ENCODE results near the gene ZDHHC11B.
"Not testable (repeated sequence)": the region's sequence is repeated elsewhere in the genome, so short reads cannot be mapped to it uniquely, and the experiment has no call there.

ZDHHC11B gene, protein sequence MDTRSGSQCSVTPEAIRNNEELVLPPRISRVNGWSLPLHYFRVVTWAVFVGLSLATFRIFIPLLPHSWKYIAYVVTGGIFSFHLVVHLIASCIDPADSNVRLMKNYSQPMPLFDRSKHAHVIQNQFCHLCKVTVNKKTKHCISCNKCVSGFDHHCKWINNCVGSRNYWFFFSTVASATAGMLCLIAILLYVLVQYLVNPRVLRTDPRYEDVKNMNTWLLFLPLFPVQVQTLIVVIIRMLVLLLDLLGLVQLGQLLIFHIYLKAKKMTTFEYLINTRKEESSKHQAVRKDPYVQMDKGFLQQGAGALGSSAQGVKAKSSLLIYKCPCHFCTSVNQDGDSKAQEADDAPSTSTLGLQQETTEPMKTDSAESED

DNA sequence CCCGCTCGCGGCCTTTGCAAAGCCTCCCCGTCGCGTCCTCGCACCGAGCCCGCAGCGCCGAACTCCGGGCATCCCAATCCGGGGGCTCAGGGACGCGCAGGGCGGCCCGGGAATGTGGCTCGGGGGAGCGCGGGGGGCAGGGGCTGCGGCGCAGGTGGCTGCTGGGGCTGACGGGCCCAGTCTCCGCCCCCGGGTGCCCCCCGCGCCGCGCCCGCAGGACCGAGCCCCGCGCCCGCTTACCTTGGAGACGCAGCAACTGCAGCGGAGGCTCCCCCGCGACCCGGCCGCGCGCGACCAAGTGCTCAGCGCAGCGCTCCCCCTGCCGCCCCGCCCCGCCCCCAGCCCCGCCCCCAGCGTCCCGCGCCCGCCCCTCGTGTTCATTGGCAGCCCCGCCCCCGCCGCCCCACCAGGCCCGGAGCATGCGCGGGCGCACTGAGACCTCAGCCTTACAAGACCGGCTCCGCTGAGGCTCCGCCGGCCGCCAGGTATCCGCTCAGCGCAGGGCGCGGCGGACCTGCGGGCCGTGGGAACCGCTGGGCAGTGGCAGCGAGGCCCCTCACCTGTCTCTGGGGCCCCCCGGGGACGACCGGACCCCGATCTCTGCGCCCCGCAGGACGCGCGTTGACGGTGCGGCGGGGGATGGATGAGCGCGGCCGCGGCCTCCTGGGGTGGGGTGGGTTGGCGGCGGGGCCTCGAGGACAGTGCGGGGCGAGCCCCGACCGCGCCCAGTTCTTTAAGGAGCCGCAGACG is at the start of gene ZDHHC11B:
ZDHHC11B (minus strand) TSS at position 302 of the 750 bp plus-strand sequence. CDS start 17,810 bp downstream, outside the sequence.
- DNase-seq (ENCODE audit: low read depth) = peak; percentile 90

DNA sequence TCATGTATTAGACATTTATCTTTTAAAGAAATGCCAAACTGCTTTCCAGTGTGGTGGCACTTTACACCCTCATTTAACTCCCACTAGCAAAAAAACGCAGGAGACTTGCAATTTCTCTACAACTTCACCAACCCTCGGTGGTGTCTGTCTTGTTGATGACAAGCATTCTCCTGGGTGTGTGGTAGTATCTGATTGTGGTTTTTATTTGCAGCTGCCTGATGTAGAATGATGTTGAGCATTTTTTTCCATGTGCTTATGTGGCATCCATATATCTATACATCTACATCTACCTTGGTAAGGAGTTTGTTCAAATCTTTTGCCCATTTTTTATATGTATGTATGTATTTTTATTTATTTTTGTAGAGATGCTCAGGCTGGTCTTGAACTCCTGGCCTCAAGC is 49.5 kb upstream of the ZDHHC11B start:
- not testable (repeated sequence) for DNase-seq (ENCODE audit: low read depth)

DNA sequence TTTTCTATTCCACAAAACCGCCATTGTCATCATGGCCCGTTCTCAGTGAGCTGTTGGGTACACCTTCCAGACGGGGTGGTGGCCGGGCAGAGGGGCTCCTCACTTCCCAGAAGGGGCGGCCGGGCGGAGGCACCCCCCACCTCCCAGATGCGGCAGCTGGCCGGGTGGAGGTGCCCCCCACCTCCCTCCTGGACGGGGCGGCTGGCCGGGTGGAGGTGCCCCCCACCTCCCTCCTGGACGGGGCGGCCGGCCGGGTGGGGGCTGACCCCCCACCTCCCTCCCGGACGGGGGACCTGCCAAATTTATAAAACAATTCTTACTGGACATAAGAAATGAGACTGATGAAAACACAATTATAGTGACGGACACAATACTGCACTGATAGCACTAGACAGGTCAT is 43.7 kb upstream of the ZDHHC11B start:
- not testable (repeated sequence) for DNase-seq (ENCODE audit: low read depth)

DNA sequence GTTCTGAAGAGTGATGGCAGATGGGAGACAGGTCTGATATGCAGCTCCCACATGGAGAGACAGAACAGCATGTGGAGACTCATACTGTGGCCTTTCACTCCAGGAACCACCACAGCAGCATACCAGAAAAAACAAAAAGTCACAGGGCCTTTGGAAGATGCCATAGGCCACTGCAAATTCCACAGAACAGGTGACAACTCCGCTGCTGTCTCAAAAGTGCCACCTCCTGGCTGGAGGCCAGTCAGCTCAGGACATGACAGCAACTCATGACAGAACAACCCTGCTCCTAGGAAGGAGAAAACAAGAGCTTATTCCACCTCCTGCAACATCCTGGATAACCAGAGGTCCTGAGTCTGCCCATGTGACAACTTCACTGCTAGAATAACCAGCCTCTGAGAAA is 41.0 kb upstream of the ZDHHC11B start:
- not testable (repeated sequence) for DNase-seq (ENCODE audit: low read depth)

DNA sequence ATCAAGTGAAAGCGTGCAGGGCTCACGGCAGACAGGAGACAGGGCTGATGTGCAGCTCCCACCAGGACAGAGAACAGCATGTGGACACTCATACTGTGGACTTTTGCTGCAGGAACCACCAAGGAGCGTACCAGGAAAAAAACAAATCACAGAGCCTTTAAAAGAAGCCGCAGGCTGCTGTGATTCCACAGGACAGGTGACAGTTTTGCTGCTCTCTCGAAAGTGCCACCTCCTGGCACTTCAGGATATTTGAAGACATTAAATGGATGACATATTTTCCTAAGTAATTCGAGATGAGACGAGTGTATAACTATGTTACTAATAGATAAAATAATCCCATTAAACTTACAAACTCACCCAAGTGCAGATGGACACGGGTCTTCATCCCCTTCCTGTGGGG is 37.0 kb upstream of the ZDHHC11B start:
- DNase-seq (ENCODE audit: low read depth) = no peak

DNA sequence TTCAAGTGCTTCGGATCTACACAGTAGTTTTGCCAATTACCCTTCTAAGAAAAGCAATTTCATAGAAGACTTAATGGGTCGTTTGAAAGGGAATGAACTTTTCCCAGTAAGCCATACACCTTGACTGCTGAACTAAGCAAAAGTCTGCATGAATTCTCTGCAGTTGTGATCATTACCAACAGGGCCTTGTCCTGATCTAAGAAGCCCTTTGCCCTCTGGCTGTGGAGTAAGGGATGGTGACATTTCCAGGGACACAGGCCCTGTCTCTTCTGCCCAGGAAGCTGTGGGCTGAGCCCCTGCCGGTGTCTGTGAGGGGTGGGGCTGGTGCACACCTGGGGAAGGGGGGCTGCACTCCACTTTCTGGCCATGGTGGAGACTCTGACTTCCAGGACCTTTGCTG is 35.7 kb upstream of the ZDHHC11B start:
- DNase-seq (ENCODE audit: low read depth) = no peak

DNA sequence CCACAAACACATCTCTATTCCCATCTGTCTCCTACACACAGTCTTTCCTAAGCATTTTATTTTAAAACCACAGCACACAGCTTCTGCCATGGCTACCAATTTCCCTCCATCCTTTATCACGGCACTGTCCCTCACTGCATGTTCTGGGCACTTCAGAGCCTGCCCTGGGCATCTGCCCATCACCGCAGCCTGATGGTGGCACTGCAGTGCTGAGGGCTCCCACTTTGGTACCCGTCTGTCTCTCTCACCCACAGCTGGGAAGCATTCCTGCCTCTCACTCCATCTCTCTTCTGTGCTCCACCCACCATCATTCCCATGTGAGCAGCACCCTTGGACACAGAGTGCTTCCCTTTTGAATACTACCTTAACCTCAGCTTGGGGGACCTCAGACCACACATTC is 34.5 kb upstream of the ZDHHC11B start:
- DNase-seq (ENCODE audit: low read depth) = no peak

DNA sequence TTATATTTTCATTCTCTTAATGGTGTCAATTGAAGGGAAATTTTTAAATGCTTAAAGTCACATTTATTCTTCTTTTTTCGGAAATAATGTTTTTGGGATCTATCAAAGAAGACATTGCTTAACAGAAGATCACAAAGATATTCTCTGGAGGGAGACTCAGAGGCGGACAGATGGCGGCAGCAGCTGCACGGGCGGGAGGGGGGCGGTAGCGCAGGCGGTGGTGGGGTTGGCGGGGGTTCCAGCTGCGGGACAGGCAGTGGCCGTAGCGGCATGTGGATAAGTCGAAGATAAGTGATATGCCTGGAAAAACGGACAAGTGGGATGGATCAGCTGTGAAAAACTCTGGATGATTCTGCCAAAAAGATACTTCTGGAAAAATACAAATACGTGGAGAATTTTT is 31.6 kb upstream of the ZDHHC11B start:
- DNase-seq (ENCODE audit: low read depth) = no peak

DNA sequence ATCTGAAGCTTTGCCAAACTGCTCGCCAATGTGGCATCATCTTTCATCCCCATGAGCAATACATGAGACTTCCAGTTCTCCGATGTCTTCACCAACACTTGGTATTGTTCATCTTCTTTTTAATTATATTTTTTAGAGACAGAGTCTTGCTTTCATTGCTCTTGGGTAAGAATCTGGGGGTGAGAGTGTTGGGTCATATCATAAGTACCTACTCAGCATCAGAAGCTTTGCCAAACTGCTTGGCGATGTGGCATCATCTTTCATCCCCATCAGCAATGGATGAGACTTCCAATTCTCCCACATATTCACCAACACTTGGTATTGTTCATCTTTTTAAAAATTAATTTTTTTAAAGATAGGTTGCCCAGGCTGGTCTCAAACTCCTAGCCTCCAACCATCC is 30.9 kb upstream of the ZDHHC11B start:
- no peak for DNase-seq (ENCODE audit: low read depth)

DNA sequence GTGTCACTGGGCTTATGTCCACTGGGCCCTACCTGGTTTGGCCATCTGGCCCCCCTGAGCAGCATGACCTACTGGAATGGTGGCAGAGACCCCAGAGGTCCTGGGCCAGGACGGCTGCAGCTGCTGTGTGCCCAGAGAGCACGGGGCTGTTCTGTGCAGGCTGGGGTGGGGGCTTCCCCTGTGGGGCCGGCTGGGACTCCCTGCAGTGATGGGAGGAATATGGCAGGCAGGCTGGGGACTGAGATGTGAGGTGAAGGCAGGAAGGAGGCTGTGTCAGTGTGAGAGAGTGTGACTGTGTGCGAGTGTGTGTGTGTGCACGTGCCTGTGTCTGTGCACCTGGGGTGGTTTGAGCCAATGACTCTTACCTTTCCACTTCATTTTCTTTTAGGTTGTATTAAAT is 29.0 kb upstream of the ZDHHC11B start:
- DNase-seq (ENCODE audit: low read depth) = not testable (repeated sequence)

DNA sequence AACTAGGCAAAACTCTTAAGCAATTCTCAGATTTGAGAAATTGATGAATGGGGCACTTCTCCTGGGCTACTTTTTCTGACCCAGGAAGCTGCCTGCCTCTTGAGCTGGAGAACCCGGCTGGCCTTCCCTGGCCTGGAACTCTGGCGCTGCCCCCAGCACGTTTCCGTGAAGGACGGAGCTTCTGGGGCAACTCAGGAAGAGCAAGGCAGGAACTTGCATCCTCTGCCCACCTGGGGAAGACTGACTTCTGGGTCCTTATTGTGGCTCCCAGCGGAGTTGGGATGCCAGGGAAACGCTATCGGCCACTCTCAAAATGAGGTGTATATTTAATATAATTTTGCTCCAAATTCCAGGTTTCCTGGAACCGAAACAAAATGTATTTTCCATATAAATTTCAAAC is 26.9 kb upstream of the ZDHHC11B start:
- not testable (repeated sequence) for DNase-seq (ENCODE audit: low read depth)

DNA sequence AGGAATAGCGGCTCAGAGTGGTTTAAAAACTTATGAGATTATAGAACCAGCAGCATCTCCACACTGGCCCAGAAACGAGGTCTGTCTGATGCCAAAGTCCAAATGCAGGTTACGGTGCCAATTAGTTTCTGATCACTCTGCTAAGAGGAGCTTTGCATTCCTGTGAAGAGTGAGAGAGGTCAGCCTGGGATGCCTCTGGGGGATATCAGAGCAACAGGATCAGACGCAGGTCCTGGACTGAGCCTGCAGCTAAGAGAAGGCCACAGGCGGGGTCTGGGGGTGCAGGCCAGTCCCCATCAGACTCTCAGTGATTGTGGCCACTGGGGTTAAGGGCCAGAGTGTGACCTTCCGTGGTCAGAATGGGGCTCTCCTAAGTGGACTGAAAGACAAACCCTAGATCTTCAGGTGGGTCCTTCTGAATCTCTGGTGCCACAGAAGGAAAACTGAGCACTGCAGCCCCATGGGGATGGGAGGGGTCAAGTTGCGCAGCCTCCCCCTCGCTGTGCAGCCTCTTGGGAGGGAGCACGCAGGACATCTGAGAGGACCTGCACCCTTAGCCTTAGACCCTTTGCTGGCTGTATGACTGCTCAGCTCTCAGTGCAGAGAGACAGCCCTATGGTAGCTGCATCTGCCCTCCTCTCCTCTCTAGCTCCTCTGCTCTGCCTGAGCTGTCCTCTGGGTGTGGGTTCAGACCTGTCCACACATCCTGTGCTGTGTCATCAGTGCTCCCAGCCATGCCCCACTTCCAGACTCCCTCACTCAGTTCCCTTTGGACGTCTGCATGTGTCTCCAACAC is 23.4 kb upstream of the ZDHHC11B start:
- not testable (repeated sequence) for DNase-seq (ENCODE audit: low read depth)

DNA sequence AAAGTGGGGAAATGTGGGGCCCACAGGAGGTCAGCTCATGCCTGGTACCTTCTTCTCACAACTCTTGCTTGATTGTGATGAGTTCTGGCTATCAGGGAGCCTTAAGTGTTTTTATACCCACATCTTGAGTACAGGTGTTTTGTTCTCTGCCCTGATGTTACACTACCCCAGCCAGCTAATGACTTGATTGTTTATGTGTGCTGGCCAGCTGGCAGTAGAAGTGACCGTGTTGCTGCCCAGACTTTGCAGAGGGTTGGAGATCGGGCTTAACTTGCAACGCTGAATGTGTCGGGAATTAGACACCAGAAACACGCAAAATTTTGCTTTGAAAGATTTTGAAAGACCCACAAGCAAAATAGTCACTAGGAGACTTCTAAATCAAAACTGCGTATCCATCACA is 16.9 kb upstream of the ZDHHC11B start:
- no peak for DNase-seq (ENCODE audit: low read depth)

DNA sequence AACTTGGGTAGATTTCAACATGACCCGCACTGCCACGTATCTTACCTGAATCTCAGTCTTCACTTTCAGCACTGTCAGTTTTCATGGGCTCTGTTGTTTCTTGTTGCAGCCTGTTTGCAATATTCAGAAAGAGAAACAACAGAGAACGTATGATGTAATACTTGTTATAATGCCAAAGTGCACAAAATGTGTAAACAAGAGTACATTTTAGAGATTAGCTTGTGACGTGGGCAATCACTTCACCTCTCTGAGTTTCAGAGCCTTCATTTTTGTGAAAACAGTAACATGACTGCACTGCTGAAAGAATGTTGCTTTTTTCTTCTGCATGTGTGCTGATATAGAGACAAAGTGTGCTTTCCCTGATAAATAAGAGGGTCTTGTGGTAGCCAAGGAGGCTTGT is 16.5 kb upstream of the ZDHHC11B start:
- DNase-seq (ENCODE audit: low read depth) = not testable (repeated sequence)

DNA sequence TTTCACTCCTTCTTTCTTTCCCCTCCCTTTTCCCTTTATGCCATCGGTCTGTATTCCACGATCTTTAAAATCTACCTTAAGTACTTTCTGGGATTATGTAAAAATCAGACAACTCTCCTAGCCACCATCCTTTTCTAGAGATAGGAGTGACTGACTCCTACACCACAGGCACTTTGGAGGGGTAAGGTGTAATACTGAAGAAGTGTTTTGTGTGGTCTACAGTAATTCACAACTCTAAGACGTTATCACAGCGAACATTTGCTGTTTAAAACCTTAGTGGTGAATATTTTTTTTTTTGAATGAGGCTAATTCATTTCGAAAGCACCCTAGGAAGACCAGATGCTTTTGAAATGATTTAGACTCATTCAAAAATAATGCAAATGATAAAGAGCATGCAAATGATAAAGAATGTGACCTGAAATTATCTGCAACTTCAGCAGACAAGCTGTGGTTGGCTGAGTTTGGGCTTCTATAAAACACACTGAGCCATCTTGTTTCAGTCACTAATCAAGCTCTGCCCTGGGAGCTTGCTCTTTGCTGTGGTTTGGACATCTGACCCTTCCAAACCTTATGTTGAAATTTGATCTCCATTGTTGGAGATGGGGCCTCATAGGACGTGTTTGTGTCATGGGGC is 14.1 kb upstream of the ZDHHC11B start:
- DNase-seq (ENCODE audit: low read depth) = not testable (repeated sequence)

DNA sequence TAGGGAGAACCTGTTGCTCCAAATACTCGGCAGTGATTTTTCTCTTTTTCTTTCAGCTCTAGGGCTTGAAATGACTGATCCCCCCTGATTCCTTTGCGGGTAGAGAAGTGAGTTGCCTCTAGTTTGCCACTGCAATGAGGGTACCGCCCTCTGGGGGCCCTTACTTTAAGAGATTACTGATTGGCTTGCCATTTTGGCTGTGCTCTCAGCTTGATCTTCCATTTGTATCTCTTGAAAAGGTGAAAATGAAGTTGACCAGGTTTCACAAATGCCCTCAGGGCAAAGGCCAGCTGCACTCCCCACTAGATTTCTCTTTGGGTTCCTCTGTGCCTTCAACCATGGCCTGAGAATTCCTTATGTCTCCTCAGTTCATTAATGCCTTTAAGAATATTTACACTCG is 13.5 kb upstream of the ZDHHC11B start:
- DNase-seq (ENCODE audit: low read depth) = not testable (repeated sequence)

DNA sequence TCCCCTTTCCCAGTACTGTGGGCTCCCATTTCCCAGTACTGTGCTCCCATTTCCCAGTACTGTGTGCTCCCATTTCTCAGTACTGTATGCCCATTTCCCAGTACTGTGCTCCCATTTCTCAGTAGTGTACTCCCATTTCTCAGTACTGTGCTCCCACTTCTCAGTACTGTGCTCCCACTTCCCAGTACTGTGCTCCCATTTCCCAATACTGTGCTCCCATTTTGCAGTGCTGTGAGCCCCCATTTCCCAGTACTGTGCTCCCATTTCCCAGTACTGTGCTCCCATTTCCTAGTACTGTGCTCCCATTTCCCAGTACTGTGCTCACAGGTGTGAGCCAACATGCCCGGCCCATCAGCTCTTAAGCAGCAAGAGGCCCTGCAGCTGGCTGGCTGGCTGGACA is 11.3 kb upstream of the ZDHHC11B start:
- DNase-seq (ENCODE audit: low read depth) = not testable (repeated sequence)

DNA sequence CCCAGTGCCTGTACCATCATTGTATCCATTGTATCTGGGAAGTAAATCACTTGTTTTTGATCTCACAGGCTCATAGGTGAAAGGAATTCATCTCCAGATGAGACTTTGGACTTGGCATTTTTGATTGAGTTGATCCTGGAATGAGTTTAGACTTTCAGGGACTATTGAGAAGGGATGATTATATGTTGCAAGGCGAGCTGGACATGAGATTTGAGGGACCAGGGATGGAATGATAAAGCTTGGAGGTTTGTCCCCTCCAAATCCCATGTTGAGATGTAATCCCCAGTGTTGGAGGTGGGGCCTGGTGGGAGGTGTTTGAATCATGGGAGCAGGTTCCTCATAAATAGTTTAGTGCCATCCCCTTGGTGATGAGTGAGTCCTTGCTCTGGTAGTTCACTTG is 10.4 kb upstream of the ZDHHC11B start:
- DNase-seq (ENCODE audit: low read depth) = not testable (repeated sequence)

DNA sequence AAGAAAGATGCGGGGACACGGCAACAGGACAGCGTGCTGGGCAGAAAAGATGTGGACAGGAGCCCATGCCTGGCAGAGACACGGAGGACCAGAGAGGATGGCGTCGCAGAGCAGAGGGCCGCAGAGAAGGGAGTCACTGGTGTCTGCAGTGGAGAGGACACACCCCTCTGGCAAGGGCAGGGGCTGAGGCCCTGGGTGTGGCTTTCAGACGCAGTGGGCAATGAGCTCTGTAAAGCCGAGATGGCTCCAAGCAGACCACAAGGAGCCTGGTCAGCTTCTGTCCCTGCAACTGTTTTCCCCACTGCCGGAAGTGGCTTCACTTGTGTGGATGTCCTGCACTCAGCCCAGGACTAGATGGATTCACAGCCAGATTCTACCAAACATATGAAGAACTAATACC is 4.2 kb upstream of the ZDHHC11B start:
- not testable (repeated sequence) for DNase-seq (ENCODE audit: low read depth)

DNA sequence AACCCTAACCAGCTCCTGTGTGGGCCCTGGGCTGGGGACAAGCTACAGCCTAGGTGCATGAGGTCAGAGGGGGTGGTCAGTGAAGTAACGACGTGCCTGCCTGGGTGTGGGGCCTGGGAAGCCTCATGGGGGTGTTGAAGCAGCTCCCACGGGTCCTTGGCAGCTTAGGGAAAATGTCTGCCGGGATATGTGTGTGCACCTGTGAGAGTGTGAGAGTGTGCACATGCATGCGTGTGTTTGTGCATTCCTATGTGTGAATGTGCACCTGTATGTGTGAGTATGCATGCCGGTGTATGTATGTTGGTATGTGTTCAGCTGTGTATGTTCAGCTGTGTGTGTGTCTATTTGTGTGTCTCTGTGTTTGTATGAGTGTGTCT is 3.3 kb upstream of the ZDHHC11B start:
- not testable (repeated sequence) for DNase-seq (ENCODE audit: low read depth)

DNA sequence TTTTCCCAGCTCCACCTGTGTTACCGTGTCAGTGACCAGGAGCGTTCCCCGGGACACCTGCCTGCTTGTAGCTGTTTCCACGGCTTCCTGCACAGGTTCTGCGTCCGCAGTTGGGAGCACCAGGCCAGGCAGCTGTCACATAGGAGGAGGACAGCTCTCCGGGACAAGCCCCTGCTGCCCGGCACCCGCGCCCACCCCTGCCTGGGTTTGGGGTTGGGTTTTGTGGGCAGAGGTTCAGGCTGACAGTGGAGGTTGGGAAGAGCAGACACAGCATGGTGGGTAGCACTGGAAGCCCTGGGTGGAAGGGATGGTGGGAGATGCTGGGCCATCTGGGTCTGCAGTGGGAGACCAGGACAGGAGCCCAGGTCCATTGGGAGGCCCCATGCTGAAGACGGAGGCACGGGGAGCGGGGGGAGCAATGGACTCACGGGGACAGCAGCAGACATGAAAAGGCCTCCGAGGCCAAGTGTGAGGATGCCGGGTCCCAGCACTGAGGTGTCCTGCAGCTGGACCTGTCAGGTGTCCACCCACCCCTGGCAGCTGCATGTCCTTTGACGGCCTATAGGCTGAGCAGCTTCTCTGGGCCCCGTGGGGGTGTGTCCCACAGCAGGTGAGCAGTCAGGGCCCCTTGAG is 2.8 kb upstream of the ZDHHC11B start:
- not testable (repeated sequence) for DNase-seq (ENCODE audit: low read depth)

Measured in stimulated activated CD8-positive, alpha-beta memory T cell treated with anti-CD3 and anti-CD28 coated beads, Interleukin-4, amount 100 ng/mL, for 24 hours (primary cell).